ENCODE measurements around the gene RASL11B. TPM values are rescaled to one million over a fixed set of nuclear protein-coding genes. Genes with fewer than 3 reads are reported as not detected.

The RASL11B gene
- total and polyA plus RNA-seq, 2 of the 13 experiments (the other 11 are each of a cell fraction or from before 2014, with no cell fraction given), result 0.07 to 0.20 TPM

Other genes with a start within 250 kb of the RASL11B start
- gene USP46, start 203.0 kb upstream of the RASL11B start, total RNA-seq (2016; rRNA removed; fragmentation: Illumina TruSeq; extraction: Trizol), result 17.4 and 26.4 TPM in 2 replicates
- gene USP46, start 203.0 kb upstream of the RASL11B start, polyA plus RNA-seq (2011; rRNA removed), result 4.7 and 6.2 TPM in 2 replicates
- gene ERVMER34-1, start 110.9 kb upstream of the RASL11B start, total RNA-seq (2016; rRNA removed; fragmentation: Illumina TruSeq; extraction: Trizol), result 0.24 and 0.35 TPM in 2 replicates
- 0.03 and 0.04 TPM in 2 replicates for gene ERVMER34-1, start 110.9 kb upstream of the RASL11B start, polyA plus RNA-seq (2011; rRNA removed)

Measured in HepG2 (cell line).